Calu3 (cell line): ENCODE data around the gene ECHDC3. TPM values are rescaled to one million over a fixed set of nuclear protein-coding genes. Genes with fewer than 3 reads are reported as not detected.

Experiments used
- BruUV-seq: library from RNA; stranded (reverse); fragments of 400-500 nt; replicated peaks from 2 replicates; lab custom pipeline; 2021; lab: Mats Ljungman, UMichigan
- CTCF ChIA-PET: fragments of 300-600 bp; sonication (Branson Sonifier 250); formaldehyde crosslinking; loops from one replicate; lab custom pipeline; 2022; ENCODE audit warnings: antibody characterized with exemption; lab: Charles Lee
- DNase-seq: peaks from one replicate; pipeline ENCODE4 v3.0.0; 2022
- H3K27ac Mint-ChIP-seq: one replicate; pipeline ENCODE4 v1.8.0; 2022; ENCODE audit warnings: mixed read lengths; ENCODE audit not compliant: unreplicated experiment
- H3K27me3 Mint-ChIP-seq: one replicate; pipeline ENCODE4 v1.8.0; 2022; ENCODE audit warnings: mixed read lengths; ENCODE audit not compliant: unreplicated experiment
- H3K36me3 Mint-ChIP-seq: one replicate; pipeline ENCODE4 v1.8.0; 2022; ENCODE audit warnings: mild to moderate bottlenecking, moderate library complexity, mixed read lengths; ENCODE audit not compliant: insufficient read depth, unreplicated experiment
- H3K4me1 Mint-ChIP-seq: one replicate; pipeline ENCODE4 v1.8.0; 2022; ENCODE audit warnings: mild to moderate bottlenecking, low read depth, mixed read lengths; ENCODE audit not compliant: unreplicated experiment
- H3K4me3 Mint-ChIP-seq: one replicate; pipeline ENCODE4 v1.8.0; 2022; ENCODE audit warnings: mild to moderate bottlenecking, low read depth, moderate library complexity, mixed read lengths; ENCODE audit not compliant: unreplicated experiment
- H3K9me3 Mint-ChIP-seq: one replicate; pipeline ENCODE4 v1.8.0; 2022; ENCODE audit warnings: low read depth, mixed read lengths; ENCODE audit not compliant: unreplicated experiment
- intact Hi-C: fragments of 100-400 bp; cut with micrococcal nuclease; formaldehyde crosslinking; loops from one replicate; pipeline ENCODE4 v1.10.0; 2022; ENCODE audit not compliant: unreplicated experiment
- total RNA-seq: library from RNA; stranded (reverse); gene quantifications from 2 replicates; pipeline ENCODE4 v1.2.3, GENCODE V29; 2022
- TF ChIP-seq, protein P1 (sequence below): fragments of 200-600 bp; IDR thresholded peaks from one replicate; pipeline ENCODE4 v1.8.0; 2022; ENCODE audit warnings: antibody characterized with exemption; ENCODE audit not compliant: unreplicated experiment

Gene ECHDC3
- total RNA-seq, 1 experiment from 2014 or later = 24.7 TPM

DNA sequence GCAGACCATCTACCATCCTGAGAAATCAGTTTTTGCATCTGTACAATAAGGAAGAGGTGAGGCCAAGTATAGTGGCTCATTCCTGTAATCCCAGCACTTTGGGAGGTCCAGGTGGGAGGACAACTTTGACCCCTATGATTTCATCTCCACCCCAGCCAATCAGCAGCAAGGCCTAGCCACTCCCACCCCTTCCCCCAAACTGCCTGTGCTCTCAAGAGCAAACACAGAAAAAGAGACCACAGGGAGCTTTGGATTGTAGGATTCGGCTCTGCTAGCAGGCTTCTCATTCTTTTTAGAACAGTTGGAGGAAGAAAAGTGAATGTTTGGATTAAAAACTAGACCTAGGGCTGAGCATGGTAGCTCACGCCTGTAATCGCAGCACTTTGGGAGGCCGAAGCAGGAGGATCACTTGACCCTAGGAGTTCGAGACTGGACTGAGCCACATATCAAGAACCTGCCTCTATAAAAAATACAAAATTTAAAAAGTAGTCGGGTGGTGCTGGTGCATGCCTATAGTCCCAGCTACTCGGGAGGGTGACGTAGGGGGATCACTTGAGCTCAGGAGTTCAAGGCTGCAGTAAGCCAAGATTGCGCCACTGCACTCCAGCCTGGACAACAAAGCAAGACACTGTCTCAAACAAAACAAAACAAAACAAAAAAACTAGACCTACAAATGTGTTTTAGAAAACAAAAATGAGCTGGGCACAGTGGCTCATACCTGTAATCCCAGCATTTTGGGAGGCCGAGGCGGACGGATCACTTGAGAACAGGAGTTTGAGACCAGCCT, 55.9 kb downstream of the ECHDC3 start:
- no TSS peak for BruUV-seq
- CTCF ChIA-PET = no interaction called here
- H3K9me3 Mint-ChIP-seq = no peaks in the 10 kb centered on the region
- no peaks in the 10 kb centered on the region for H3K27me3 Mint-ChIP-seq
- TF ChIP-seq, protein P1, sequence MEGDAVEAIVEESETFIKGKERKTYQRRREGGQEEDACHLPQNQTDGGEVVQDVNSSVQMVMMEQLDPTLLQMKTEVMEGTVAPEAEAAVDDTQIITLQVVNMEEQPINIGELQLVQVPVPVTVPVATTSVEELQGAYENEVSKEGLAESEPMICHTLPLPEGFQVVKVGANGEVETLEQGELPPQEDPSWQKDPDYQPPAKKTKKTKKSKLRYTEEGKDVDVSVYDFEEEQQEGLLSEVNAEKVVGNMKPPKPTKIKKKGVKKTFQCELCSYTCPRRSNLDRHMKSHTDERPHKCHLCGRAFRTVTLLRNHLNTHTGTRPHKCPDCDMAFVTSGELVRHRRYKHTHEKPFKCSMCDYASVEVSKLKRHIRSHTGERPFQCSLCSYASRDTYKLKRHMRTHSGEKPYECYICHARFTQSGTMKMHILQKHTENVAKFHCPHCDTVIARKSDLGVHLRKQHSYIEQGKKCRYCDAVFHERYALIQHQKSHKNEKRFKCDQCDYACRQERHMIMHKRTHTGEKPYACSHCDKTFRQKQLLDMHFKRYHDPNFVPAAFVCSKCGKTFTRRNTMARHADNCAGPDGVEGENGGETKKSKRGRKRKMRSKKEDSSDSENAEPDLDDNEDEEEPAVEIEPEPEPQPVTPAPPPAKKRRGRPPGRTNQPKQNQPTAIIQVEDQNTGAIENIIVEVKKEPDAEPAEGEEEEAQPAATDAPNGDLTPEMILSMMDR = no peak
- H3K36me3 Mint-ChIP-seq = no peaks in the 10 kb centered on the region
- no peak overlapping the region for H3K27ac Mint-ChIP-seq
- H3K4me1 Mint-ChIP-seq = peaks cover 15% of the 10 kb centered on the region
- no peak for DNase-seq
- H3K4me3 Mint-ChIP-seq = no peak overlapping the region
- intact Hi-C loops = no loop called here

DNA sequence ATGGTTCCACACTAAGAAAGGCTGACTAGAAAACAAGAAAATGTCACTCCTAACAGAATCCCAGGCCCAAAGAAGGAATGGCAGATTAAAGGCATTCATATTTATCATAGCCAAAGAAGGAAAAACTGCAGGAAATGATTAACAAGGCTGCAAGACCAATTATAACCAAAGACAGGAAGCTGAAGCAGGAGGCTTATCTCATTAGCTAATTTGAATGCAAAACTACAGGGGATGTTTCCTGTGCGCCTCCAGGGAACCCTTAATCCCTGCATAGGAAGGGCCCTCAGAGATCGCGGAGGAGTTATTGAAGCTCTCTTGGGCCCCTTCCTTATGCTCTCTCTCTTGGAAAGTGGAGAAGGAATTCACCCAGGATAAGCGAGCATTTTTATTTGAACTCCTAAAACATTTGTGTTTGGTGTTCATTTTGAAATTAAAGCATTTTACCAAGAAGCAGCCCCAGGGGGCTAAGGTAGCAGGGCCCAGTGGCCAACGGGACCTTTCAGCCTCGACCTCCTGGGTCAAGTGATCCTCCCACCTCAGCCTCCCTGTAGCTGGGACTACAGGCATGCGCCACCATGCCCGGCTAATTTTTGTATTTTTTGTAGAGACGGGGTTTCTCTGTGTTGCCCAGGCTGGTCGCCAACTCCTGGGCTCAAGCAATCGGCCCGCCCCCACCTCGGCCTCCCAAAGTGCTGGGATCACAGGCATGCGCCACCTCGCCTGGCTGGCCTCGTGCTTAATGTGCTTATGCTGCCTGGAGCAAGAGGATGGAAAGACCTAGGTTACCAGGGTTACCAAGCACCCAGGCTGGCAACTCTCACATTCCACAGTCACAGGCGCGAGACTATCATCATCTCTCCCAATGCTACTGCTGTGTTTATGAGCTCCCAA, 56.9 kb downstream of the ECHDC3 start:
- TF ChIP-seq, protein P1 = no peak
- H3K27me3 Mint-ChIP-seq = no peaks in the 10 kb centered on the region
- no TSS peak for BruUV-seq
- H3K4me3 Mint-ChIP-seq = no peak overlapping the region
- H3K36me3 Mint-ChIP-seq = no peaks in the 10 kb centered on the region
- no peaks in the 10 kb centered on the region for H3K9me3 Mint-ChIP-seq
- CTCF ChIA-PET = interaction anchor here (0.7 to 1.0 kb wide), 4 partner anchors 15 to 82 kb away, joined by 3 read pairs; no protein-coding TSS in a partner anchor
- H3K4me1 Mint-ChIP-seq = peaks cover 4% of the 10 kb centered on the region
- H3K27ac Mint-ChIP-seq = no peak overlapping the region
- intact Hi-C loops = no loop called here
- no peak for DNase-seq

DNA sequence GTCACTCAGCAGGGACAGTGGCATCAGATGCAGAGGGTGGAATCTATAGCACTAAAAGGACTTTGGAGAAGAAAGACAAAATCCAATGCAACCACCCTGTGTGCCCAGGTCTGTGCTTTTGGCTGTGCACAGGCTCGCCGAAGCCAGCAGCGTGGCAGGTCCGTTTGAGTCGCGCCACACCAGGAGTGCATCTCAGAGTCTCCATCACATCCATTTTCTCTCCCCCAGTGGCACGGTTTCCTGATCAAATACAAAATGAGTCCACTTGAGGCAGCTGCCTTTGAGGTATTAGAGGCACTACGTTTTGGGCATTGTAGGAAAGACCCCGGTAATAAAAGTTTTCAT, 57.5 kb downstream of the ECHDC3 start:
- no TSS peak for BruUV-seq
- Mint-ChIP-seq H3K9me3 (no peaks in the 10 kb centered on the region), H3K4me3 (no peak overlapping the region), H3K27ac (no peak overlapping the region), H3K36me3 (no peaks in the 10 kb centered on the region), H3K27me3 (no peaks in the 10 kb centered on the region), H3K4me1 (no peaks in the 10 kb centered on the region)
- CTCF ChIA-PET = interaction anchor here (1.0 kb wide), 1 partner anchor 15 kb away, joined by 3 read pairs; no protein-coding TSS in a partner anchor
- TF ChIP-seq, protein P1 = no peak
- DNase-seq = no peak
- intact Hi-C loops = no loop called here

DNA sequence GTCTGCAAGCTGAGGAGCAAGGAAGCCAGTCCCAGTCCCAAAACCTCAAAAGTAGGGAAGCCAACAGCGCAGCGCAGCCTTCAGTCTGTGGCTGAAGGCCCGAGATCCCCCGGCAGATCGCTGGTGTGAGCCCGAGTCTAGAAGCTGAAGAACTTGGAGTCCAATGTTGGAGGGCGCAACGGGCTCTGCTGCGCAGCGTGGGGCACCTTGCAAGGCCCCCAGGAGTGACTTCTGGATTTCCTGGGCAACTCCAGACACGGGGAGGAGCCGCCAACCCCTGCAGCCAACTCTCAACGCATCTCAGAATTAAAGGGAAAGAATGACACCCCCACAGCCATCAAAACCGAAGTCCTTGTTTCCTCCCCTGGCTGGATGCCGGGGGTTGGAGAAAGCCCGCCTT, 62.2 kb downstream of the ECHDC3 start:
- TF ChIP-seq, protein P1 = no peak

More for the DNA sequence above, 62.2 kb downstream of the ECHDC3 start:
- Mint-ChIP-seq H3K27ac (no peak overlapping the region), H3K36me3 (no peaks in the 10 kb centered on the region), H3K27me3 (no peaks in the 10 kb centered on the region), H3K9me3 (no peaks in the 10 kb centered on the region), H3K4me1 (no peaks in the 10 kb centered on the region), H3K4me3 (no peak overlapping the region)
- CTCF ChIA-PET = no interaction called here
- no peak for DNase-seq
- intact Hi-C loops = no loop called here
- no TSS peak for BruUV-seq
